GM12878 (cell line): ENCODE measurements around the gene LRRC26. TPM values are rescaled to one million over a fixed set of nuclear protein-coding genes. Genes with fewer than 3 reads are reported as not detected.

Experiments
- EED ChIP-seq: sonication (generic); IDR thresholded peaks from 2 replicates; pipeline ENCODE4 v1.6.1; 2016; ENCODE audit warnings: antibody characterized with exemption, low read depth
- ETV6 ChIP-seq, 2 experiments: fragments of 450-650 bp in 1 of 2; IDR thresholded peaks in 1 of 2; conservative IDR thresholded peaks in 1 of 2; 2 replicates each; pipeline ENCODE4 v1.6.1; 2014; ENCODE audit warnings: antibody characterized with exemption in 1 of 2, borderline replicate concordance in 1 of 2, low read depth in 1 of 2, mild to moderate bottlenecking in 1 of 2, moderate library complexity in 1 of 2
- HCFC1 ChIP-seq: fragments of 150-350 bp; IDR thresholded peaks from 2 replicates; pipeline ENCODE4 v1.6.1; 2014; ENCODE audit warnings: low read length
- MEF2A ChIP-seq: IDR thresholded peaks from 2 replicates; pipeline ENCODE4 v1.6.1; 2011; ENCODE audit warnings: low read depth, mild to moderate bottlenecking, low read length, moderate library complexity; ENCODE audit not compliant: insufficient read depth
- RAD21 ChIP-seq: IDR thresholded peaks from 2 replicates; pipeline ENCODE4 v1.6.1; 2011; ENCODE audit warnings: mild to moderate bottlenecking, low read depth, low read length, moderate library complexity; ENCODE audit not compliant: insufficient read depth
- RAD51 ChIP-seq: fragments of 450-650 bp; IDR thresholded peaks from 2 replicates; pipeline ENCODE4 v1.6.1; 2016; ENCODE audit warnings: moderate library complexity, mild to moderate bottlenecking, inconsistent platforms
- RBBP5 ChIP-seq: fragments of 200-600 bp; sonication (generic); conservative IDR thresholded peaks from 2 replicates; pipeline ENCODE4 v1.6.1; 2016
- SMC3 ChIP-seq: IDR thresholded peaks from 2 replicates; pipeline ENCODE4 v1.6.1; 2011; ENCODE audit warnings: low read length, improper control_type of control experiment, borderline replicate concordance
- SP1 ChIP-seq: IDR thresholded peaks from one replicate; pipeline ENCODE4 v1.6.1; 2011; ENCODE audit warnings: low read depth, low read length
- TBL1XR1 ChIP-seq: IDR thresholded peaks from 2 replicates; pipeline ENCODE4 v1.6.1; 2012; ENCODE audit warnings: low read depth, low read length, improper control_type of control experiment
- YY1 ChIP-seq: IDR thresholded peaks from 2 replicates; pipeline ENCODE4 v1.6.1; 2011; ENCODE audit warnings: low read depth, mild to moderate bottlenecking, low read length
- polyA plus RNA-seq, 11 experiments: library from polyadenylated mRNA; depleted of rRNA in 4 of 11; unstranded in 6 of 11; stranded (reverse) in 5 of 11; fragments of >200 nt; fragmentation: Nextera tagmentation in 4 of 11; fragmentation: Illumina TruSeq in 1 of 11; extraction: Ambion mirVana in 4 of 11; extraction: Trizol in 1 of 11; gene quantifications; 1 replicate in 1 of 11; 2 replicates in 10 of 11; pipeline versions ENCODE4 v1.2.1 to v1.2.3, GENCODE V29; 2011 to 2016; ENCODE audit warnings: inconsistent platforms in 2 of 11, missing spikeins in 2 of 11, low read depth in 1 of 11
- total RNA-seq, 4 experiments: library from RNA; depleted of rRNA in 3 of 4; stranded (reverse); fragments of >200 nt in 3 of 4; fragmentation: Illumina TruSeq in 1 of 4; extraction: Trizol in 1 of 4; gene quantifications; 2 replicates each; pipeline versions ENCODE4 v1.2.1 to v1.2.3, GENCODE V29; 2013 to 2021
- TF ChIP-seq, protein P1 (sequence below): fragments of 450-650 bp; IDR thresholded peaks from 2 replicates; pipeline ENCODE4 v1.6.1; 2018; ENCODE audit warnings: mild to moderate bottlenecking, low read depth, moderate library complexity; ENCODE audit not compliant: partially characterized antibody
- TF ChIP-seq, protein P2 (sequence below): fragments of 450-650 bp; IDR thresholded peaks from 2 replicates; pipeline ENCODE4 v1.6.1; 2016; ENCODE audit warnings: mild to moderate bottlenecking, moderate library complexity, borderline replicate concordance
- TF ChIP-seq, protein P3 (sequence below): fragments of 450-650 bp; formaldehyde crosslinking; IDR thresholded peaks from 2 replicates; pipeline ENCODE4 v1.4.0; 2022; ENCODE audit warnings: mild to moderate bottlenecking, moderate library complexity
- TF ChIP-seq, protein P4 (sequence below), 3 experiments: IDR thresholded peaks in 2 of 3; conservative IDR thresholded peaks in 1 of 3; 2 replicates each; pipeline ENCODE4 v1.5.1; 2011; ENCODE audit warnings: low read depth in 3 of 3, low read length in 3 of 3, mild to moderate bottlenecking in 3 of 3, control low read depth in 2 of 3, moderate library complexity in 2 of 3, inconsistent platforms in 1 of 3, mixed read lengths in 1 of 3; ENCODE audit not compliant: control insufficient read depth in 2 of 3, insufficient read depth in 1 of 3; ENCODE audit errors: extremely low read depth in 1 of 3

The LRRC26 gene
- total and polyA plus RNA-seq, 10 of the 15 experiments (the other 5 are each of a cell fraction or from before 2014, with no cell fraction given) = 0.29 to 0.91 (median 0.64) TPM; not detected in 5

DNA sequence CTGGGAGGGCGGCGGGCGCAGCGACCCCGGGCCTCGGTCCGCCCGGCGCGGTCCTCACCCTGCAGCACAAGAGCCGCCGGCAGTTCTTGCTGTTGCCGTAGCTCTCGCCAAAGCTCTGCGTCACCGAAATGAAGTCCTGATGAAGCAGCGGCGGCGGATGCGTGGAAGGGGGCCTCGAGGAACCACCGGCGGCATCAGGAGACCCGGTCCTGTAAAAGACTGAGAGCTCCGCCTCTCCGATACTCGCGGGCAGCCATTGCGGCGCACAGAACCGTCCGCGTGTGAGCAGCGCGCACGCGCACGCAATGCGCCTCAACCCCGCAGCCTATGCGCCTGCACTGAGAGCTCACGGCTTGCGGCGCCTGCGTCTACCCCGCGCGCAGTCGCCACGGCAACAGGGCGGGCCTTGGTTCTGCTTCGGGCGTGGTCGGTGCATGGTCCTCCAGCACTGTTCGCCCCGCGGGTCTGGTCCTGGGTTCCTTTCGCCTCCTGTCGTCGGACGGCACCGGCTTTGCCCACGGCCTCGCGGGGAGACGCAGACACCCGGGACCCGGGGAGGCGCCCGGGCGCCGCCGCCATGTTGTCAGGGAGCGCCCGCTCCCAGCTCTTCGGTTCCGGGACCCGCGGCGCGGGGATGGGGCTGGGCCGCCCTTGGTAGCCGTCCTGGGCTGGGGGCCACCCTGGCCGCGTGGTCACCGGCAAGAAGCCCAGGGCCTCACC lies 40.2 kb downstream of the LRRC26 start (continued):
- TF ChIP-seq, protein P1, sequence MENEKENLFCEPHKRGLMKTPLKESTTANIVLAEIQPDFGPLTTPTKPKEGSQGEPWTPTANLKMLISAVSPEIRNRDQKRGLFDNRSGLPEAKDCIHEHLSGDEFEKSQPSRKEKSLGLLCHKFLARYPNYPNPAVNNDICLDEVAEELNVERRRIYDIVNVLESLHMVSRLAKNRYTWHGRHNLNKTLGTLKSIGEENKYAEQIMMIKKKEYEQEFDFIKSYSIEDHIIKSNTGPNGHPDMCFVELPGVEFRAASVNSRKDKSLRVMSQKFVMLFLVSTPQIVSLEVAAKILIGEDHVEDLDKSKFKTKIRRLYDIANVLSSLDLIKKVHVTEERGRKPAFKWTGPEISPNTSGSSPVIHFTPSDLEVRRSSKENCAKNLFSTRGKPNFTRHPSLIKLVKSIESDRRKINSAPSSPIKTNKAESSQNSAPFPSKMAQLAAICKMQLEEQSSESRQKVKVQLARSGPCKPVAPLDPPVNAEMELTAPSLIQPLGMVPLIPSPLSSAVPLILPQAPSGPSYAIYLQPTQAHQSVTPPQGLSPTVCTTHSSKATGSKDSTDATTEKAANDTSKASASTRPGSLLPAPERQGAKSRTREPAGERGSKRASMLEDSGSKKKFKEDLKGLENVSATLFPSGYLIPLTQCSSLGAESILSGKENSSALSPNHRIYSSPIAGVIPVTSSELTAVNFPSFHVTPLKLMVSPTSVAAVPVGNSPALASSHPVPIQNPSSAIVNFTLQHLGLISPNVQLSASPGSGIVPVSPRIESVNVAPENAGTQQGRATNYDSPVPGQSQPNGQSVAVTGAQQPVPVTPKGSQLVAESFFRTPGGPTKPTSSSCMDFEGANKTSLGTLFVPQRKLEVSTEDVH = no peak
- TF ChIP-seq, protein P2, sequence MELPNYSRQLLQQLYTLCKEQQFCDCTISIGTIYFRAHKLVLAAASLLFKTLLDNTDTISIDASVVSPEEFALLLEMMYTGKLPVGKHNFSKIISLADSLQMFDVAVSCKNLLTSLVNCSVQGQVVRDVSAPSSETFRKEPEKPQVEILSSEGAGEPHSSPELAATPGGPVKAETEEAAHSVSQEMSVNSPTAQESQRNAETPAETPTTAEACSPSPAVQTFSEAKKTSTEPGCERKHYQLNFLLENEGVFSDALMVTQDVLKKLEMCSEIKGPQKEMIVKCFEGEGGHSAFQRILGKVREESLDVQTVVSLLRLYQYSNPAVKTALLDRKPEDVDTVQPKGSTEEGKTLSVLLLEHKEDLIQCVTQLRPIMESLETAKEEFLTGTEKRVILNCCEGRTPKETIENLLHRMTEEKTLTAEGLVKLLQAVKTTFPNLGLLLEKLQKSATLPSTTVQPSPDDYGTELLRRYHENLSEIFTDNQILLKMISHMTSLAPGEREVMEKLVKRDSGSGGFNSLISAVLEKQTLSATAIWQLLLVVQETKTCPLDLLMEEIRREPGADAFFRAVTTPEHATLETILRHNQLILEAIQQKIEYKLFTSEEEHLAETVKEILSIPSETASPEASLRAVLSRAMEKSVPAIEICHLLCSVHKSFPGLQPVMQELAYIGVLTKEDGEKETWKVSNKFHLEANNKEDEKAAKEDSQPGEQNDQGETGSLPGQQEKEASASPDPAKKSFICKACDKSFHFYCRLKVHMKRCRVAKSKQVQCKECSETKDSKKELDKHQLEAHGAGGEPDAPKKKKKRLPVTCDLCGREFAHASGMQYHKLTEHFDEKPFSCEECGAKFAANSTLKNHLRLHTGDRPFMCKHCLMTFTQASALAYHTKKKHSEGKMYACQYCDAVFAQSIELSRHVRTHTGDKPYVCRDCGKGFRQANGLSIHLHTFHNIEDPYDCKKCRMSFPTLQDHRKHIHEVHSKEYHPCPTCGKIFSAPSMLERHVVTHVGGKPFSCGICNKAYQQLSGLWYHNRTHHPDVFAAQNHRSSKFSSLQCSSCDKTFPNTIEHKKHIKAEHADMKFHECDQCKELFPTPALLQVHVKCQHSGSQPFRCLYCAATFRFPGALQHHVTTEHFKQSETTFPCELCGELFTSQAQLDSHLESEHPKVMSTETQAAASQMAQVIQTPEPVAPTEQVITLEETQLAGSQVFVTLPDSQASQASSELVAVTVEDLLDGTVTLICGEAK = no peak; the same call in 1 of the 2 replicates
- no peak for TF ChIP-seq RBBP5
- no peak for TF ChIP-seq RAD51
- peak; percentile 93 for TF ChIP-seq YY1
- no peak for TF ChIP-seq EED
- TF ChIP-seq ETV6 (conservative IDR thresholded peaks at IDR 0.05 in 1 of 2, IDR thresholded peaks at IDR 0.05 in 1 of 2; ENCODE audit: borderline replicate concordance in 1 of 2, low read depth in 1 of 2) = no peak
- peak; percentile 54 for TF ChIP-seq HCFC1
- TF ChIP-seq MEF2A = no peak
- TF ChIP-seq, protein P3, sequence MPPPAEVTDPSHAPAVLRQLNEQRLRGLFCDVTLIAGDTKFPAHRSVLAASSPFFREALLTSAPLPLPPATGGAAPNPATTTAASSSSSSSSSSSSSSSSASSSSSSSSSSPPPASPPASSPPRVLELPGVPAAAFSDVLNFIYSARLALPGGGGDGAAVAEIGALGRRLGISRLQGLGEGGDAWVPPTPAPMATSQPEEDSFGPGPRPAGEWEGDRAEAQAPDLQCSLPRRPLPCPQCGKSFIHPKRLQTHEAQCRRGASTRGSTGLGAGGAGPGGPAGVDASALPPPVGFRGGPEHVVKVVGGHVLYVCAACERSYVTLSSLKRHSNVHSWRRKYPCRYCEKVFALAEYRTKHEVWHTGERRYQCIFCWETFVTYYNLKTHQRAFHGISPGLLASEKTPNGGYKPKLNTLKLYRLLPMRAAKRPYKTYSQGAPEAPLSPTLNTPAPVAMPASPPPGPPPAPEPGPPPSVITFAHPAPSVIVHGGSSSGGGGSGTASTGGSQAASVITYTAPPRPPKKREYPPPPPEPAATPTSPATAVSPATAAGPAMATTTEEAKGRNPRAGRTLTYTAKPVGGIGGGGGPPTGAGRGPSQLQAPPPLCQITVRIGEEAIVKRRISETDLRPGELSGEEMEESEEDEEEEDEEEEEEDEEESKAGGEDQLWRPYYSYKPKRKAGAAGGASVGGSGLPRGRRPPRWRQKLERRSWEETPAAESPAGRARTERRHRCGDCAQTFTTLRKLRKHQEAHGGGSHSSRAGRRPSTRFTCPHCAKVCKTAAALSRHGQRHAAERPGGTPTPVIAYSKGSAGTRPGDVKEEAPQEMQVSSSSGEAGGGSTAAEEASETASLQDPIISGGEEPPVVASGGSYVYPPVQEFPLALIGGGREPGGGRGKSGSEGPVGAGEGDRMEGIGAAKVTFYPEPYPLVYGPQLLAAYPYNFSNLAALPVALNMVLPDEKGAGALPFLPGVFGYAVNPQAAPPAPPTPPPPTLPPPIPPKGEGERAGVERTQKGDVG (CRISPR knock-in tag) = no peak
- TF ChIP-seq TBL1XR1 = no peak
- TF ChIP-seq, protein P4, sequence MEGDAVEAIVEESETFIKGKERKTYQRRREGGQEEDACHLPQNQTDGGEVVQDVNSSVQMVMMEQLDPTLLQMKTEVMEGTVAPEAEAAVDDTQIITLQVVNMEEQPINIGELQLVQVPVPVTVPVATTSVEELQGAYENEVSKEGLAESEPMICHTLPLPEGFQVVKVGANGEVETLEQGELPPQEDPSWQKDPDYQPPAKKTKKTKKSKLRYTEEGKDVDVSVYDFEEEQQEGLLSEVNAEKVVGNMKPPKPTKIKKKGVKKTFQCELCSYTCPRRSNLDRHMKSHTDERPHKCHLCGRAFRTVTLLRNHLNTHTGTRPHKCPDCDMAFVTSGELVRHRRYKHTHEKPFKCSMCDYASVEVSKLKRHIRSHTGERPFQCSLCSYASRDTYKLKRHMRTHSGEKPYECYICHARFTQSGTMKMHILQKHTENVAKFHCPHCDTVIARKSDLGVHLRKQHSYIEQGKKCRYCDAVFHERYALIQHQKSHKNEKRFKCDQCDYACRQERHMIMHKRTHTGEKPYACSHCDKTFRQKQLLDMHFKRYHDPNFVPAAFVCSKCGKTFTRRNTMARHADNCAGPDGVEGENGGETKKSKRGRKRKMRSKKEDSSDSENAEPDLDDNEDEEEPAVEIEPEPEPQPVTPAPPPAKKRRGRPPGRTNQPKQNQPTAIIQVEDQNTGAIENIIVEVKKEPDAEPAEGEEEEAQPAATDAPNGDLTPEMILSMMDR (IDR thresholded peaks at IDR 0.05 in 2 of 3, conservative IDR thresholded peaks at IDR 0.05 in 1 of 3; ENCODE audit: control insufficient read depth in 2 of 3, extremely low read depth in 1 of 3, insufficient read depth in 1 of 3, low read depth in 3 of 3, low read length in 3 of 3) = no peak
- TF ChIP-seq RAD21 = no peak
- TF ChIP-seq SP1 = no peak
- no peak for TF ChIP-seq SMC3
